H1 (cell line): Measurements from ENCODE around the gene POFUT2. TPM values are rescaled to one million over a fixed set of nuclear protein-coding genes. Genes with fewer than 3 reads are reported as not detected.

Experiments
- CTCF ChIA-PET: fragments of 300-600 bp; sonication (Branson Sonifier 250); formaldehyde crosslinking; loops from one replicate; lab custom pipeline; 2021; ENCODE audit not compliant: partially characterized antibody; lab: Charles Lee
- POLR2A ChIA-PET: fragments of 300-600 bp; sonication (Branson Sonifier 250); formaldehyde crosslinking; loops from one replicate; lab custom pipeline; 2021; ENCODE audit warnings: inconsistent platforms; ENCODE audit not compliant: partially characterized antibody; lab: Charles Lee
- DNase-seq, 2 experiments: peaks; one replicate each; pipeline versions ENCODE4 v3.0.0 to v3.0.0-alpha.2; 2010 to 2022; ENCODE audit warnings: low spot score in 2 of 2, low read depth in 1 of 2, mixed read lengths in 1 of 2
- FAIRE-seq: peaks from 2 replicates; lab custom pipeline; 2011; peaks lifted over from hg19 to GRCh38; lab: Jason Lieb, UNC
- H2AFZ ChIP-seq: 2 replicates; pipeline ENCODE4 v1.8.1; 2012; ENCODE audit warnings: low read length, inconsistent platforms
- H2AK5ac ChIP-seq: 2 replicates; pipeline ENCODE4 v1.6.1; 2013; ENCODE audit warnings: low read depth, low read length
- H2BK120ac ChIP-seq: replicated peaks from 2 replicates; pipeline ENCODE3; 2013; ENCODE audit warnings: low read depth, low read length, inconsistent platforms
- H2BK12ac ChIP-seq: 2 replicates; pipeline ENCODE4 v1.6.1; 2013; ENCODE audit warnings: low read depth, low read length
- H2BK15ac ChIP-seq: 2 replicates; pipeline ENCODE4 v1.6.1; 2013; ENCODE audit warnings: low read length
- H2BK20ac ChIP-seq: 2 replicates; pipeline ENCODE4 v1.6.1; 2013; ENCODE audit warnings: low read length
- H2BK5ac ChIP-seq: 2 replicates; pipeline ENCODE4 v1.6.1; 2013; ENCODE audit warnings: low read depth, low read length
- H3K14ac ChIP-seq: 2 replicates; pipeline ENCODE4 v1.6.1; 2013; ENCODE audit warnings: inconsistent platforms; ENCODE audit not compliant: insufficient read length
- H3K18ac ChIP-seq: 2 replicates; pipeline ENCODE4 v1.6.1; 2013; ENCODE audit warnings: low read length; ENCODE audit errors: extremely low read depth
- H3K23ac ChIP-seq: 2 replicates; pipeline ENCODE4 v1.6.1; 2013; ENCODE audit warnings: inconsistent platforms; ENCODE audit not compliant: insufficient read length
- H3K23me2 ChIP-seq: 2 replicates; pipeline ENCODE4 v1.6.1; 2013; ENCODE audit warnings: low read depth, low read length
- H3K27ac ChIP-seq: 2 replicates; pipeline ENCODE4 v1.6.1; 2011; ENCODE audit warnings: low read depth, low read length, inconsistent platforms
- H3K27me3 ChIP-seq, 4 experiments: replicated peaks in 1 of 4; 1 replicate in 1 of 4; 2 replicates in 3 of 4; pipeline versions ENCODE4 v1.6.1 to v1.8.1; 2011 to 2013; ENCODE audit warnings: low read length in 3 of 4, mild to moderate bottlenecking in 3 of 4, inconsistent platforms in 2 of 4, mixed read lengths in 2 of 4, moderate library complexity in 1 of 4; ENCODE audit not compliant: control insufficient read depth in 3 of 4, insufficient read depth in 3 of 4; ENCODE audit errors: extremely low read depth in 1 of 4
- H3K36me3 ChIP-seq, 4 experiments: 2 replicates each; pipeline versions ENCODE4 v1.6.1 to v1.8.1; 2011 to 2013; ENCODE audit warnings: mild to moderate bottlenecking in 4 of 4, low read length in 3 of 4, moderate library complexity in 2 of 4, control low read depth in 1 of 4, inconsistent platforms in 1 of 4; ENCODE audit not compliant: insufficient read depth in 4 of 4, control insufficient read depth in 2 of 4
- H3K4ac ChIP-seq: replicated peaks from 2 replicates; pipeline ENCODE3; 2013; ENCODE audit warnings: low read length, low read depth, mixed read lengths, inconsistent platforms; ENCODE audit not compliant: insufficient read length
- H3K4me1 ChIP-seq, 4 experiments: replicated peaks in 1 of 4; 1 replicate in 1 of 4; 2 replicates in 3 of 4; pipeline versions ENCODE4 v1.6.1 to v1.8.1; 2011 to 2013; ENCODE audit warnings: low read length in 3 of 4, inconsistent platforms in 2 of 4, mixed read lengths in 1 of 4; ENCODE audit not compliant: insufficient read depth in 4 of 4, control insufficient read depth in 3 of 4
- H3K4me2 ChIP-seq, 2 experiments: 2 replicates each; pipeline versions ENCODE4 v1.6.1 to v1.8.1; 2011 to 2013; ENCODE audit warnings: low read depth in 2 of 2, low read length in 2 of 2, control low read depth in 1 of 2, inconsistent platforms in 1 of 2, mild to moderate bottlenecking in 1 of 2; ENCODE audit not compliant: insufficient read depth in 1 of 2
- H3K4me3 ChIP-seq, 4 experiments: fragments of 200-600, 300-600 bp in 1 of 4; sonication (generic), shearing (Covaris generic), sonication (Bioruptor Twin) in 1 of 4; 2 replicates each; pipeline versions ENCODE4 v1.5.1 to v1.8.1; 2011 to 2016; ENCODE audit warnings: low read length in 4 of 4, low read depth in 3 of 4, control low read depth in 2 of 4, inconsistent platforms in 2 of 4, mild to moderate bottlenecking in 2 of 4, mixed read lengths in 1 of 4, moderate library complexity in 1 of 4; ENCODE audit not compliant: insufficient read depth in 2 of 4; ENCODE audit errors: extremely low read depth in 1 of 4
- H3K56ac ChIP-seq: replicated peaks from 2 replicates; pipeline ENCODE3; 2013; ENCODE audit warnings: low read depth, mild to moderate bottlenecking, mixed read lengths, low read length, inconsistent platforms; ENCODE audit not compliant: insufficient read length
- H3K79me1 ChIP-seq: 2 replicates; pipeline ENCODE4 v1.6.1; 2013; ENCODE audit warnings: low read depth, low read length, control low read depth
- H3K79me2 ChIP-seq, 2 experiments: 2 replicates each; pipeline versions ENCODE4 v1.6.1 to v1.8.1; 2012 to 2013; ENCODE audit warnings: low read length in 2 of 2, mild to moderate bottlenecking in 2 of 2, inconsistent platforms in 1 of 2; ENCODE audit not compliant: insufficient read depth in 2 of 2, control insufficient read depth in 1 of 2
- H3K9ac ChIP-seq, 4 experiments: replicated peaks in 1 of 4; 1 replicate in 1 of 4; 2 replicates in 3 of 4; pipeline versions ENCODE4 v1.6.1 to v1.8.1; 2011 to 2013; ENCODE audit warnings: low read depth in 3 of 4, low read length in 3 of 4, control low read depth in 2 of 4, mild to moderate bottlenecking in 2 of 4, moderate library complexity in 2 of 4, inconsistent platforms in 1 of 4; ENCODE audit errors: extremely low read depth in 1 of 4
- H3K9me3 ChIP-seq, 2 experiments: 2 replicates each; pipeline versions ENCODE4 v1.6.1 to v1.8.1; 2012 to 2013; ENCODE audit warnings: mild to moderate bottlenecking in 2 of 2, moderate library complexity in 2 of 2, control low read depth in 1 of 2, inconsistent platforms in 1 of 2, low read depth in 1 of 2, low read length in 1 of 2, mixed read lengths in 1 of 2; ENCODE audit not compliant: insufficient read depth in 2 of 2
- H4K20me1 ChIP-seq, 2 experiments: replicated peaks in 1 of 2; 2 replicates each; pipeline versions ENCODE3 to v1.8.1; 2011 to 2013; ENCODE audit warnings: inconsistent platforms in 2 of 2, low read length in 2 of 2, mild to moderate bottlenecking in 1 of 2; ENCODE audit not compliant: insufficient read depth in 2 of 2, control insufficient read depth in 1 of 2
- H4K5ac ChIP-seq: 2 replicates; pipeline ENCODE4 v1.6.1; 2013; ENCODE audit warnings: low read length, low read depth, mixed read lengths, inconsistent platforms; ENCODE audit not compliant: insufficient read length
- H4K8ac ChIP-seq: 2 replicates; pipeline ENCODE4 v1.8.0; 2013; ENCODE audit warnings: mild to moderate bottlenecking, moderate library complexity, low read length, inconsistent platforms; ENCODE audit not compliant: insufficient read depth; ENCODE audit errors: extremely low read depth
- H4K91ac ChIP-seq: replicated peaks from 2 replicates; pipeline ENCODE3; 2013; ENCODE audit warnings: low read length, mixed read lengths, inconsistent platforms; ENCODE audit not compliant: insufficient read length
- BCL11A ChIP-seq, 2 experiments: IDR thresholded peaks; one replicate each; pipeline ENCODE4 v1.6.1; 2011; ENCODE audit warnings: low read depth in 2 of 2, low read length in 2 of 2, mild to moderate bottlenecking in 2 of 2
- WGBS, 2 experiments: shearing (Covaris generic) in 1 of 2; methylation state at CpG; one replicate each; pipeline versions ENCODE4 v1.1.6 to v1.1.7; 2013 to 2015; ENCODE audit warnings: low lambda C conversion rate in 2 of 2, mixed read lengths in 2 of 2, inconsistent platforms in 1 of 2, low coverage in 1 of 2, missing lambda C conversion rate in 1 of 2; ENCODE audit not compliant: insufficient replicate concordance in 2 of 2, insufficient coverage in 1 of 2, insufficient read length in 1 of 2; ENCODE audit errors: extremely low coverage in 1 of 2, missing lambda C conversion rate in 1 of 2; 5-methylcytosine and 5-hydroxymethylcytosine counted together
- polyA plus RNA-seq, 7 experiments: library from polyadenylated mRNA; depleted of rRNA in 3 of 7; stranded (reverse) in 5 of 7; unstranded in 2 of 7; fragments of >200 nt in 5 of 7; fragments of 200-250 nt in 2 of 7; gene quantifications; 1 replicate in 5 of 7; 2 replicates in 1 of 7; 4 replicates in 1 of 7; pipeline versions ENCODE4 v1.2.1 to v1.2.3, GENCODE V29; 2011 to 2013; ENCODE audit warnings: missing spikeins in 2 of 7, mixed read lengths in 2 of 7
- total RNA-seq: library from RNA; stranded (reverse); fragmentation: NEBNext Ultra II Directional; extraction: Animal tissue kit (Norgen Biotek cat#: 25700); gene quantifications from 2 replicates; pipeline ENCODE4 v1.2.1, GENCODE V29; 2021

Gene POFUT2
- total and polyA plus RNA-seq, 2 of the 8 experiments (the other 6 are each of a cell fraction or from before 2014, with no cell fraction given) = 13.7 to 32.1 TPM

DNA sequence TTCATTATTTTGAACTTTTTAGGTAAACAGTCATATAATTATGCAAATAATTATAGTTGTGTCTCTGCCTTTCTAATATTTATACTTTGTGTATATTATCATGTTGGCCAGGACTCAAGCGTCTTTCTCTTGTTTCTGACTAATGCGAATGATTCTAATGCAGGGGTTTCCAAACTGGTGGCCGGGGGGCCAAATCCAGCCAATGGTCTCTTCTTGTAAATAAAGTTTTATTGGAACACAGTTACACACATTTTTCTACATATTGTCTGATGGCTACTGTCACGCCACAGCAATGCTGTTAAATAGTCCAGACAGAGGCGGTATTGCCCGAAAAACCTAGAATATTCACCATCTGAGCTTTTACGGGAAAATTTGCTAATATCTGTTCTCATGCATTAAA is 8.9 kb upstream of the POFUT2 start:
- H3K4me3 ChIP-seq = no peak overlapping the region
- no peaks in the 10 kb centered on the region for H4K20me1 ChIP-seq
- 0 out of 4 replicates have a peak, but pooled peaks cover 0 to 5% of the 10 kb centered on the region in 2 experiments for H3K79me2 ChIP-seq
- no peak overlapping the region for H2BK15ac ChIP-seq
- H3K4me1 ChIP-seq = peaks cover 0 to 20% (median 11%) of the 10 kb centered on the region in 4 experiments; a peak in 5 of 7 replicates
- TF ChIP-seq BCL11A (IDR thresholded peaks at IDR 0.05; ENCODE audit: low read depth in 2 of 2, low read length in 2 of 2) = no peak
- H2AK5ac ChIP-seq = no peak overlapping the region
- no peak overlapping the region for H2BK20ac ChIP-seq
- no peak overlapping the region for H2BK120ac ChIP-seq
- H3K27me3 ChIP-seq = no peaks in the 10 kb centered on the region
- WGBS, 2 experiments = 90% methylated on average over 7 of the region's 7 CpGs; no CpG with 5 or more reads in 1 of the 2 experiments
- no peaks in the 10 kb centered on the region; the same call in 1 of the 2 replicates for H3K79me1 ChIP-seq
- FAIRE-seq (no peak), DNase-seq (no peak)
- H3K4me2 ChIP-seq = no peak overlapping the region
- H3K36me3 ChIP-seq = no peaks in the 10 kb centered on the region
- H4K91ac ChIP-seq = no peak overlapping the region
- no peak overlapping the region for H3K27ac ChIP-seq
- H2AFZ ChIP-seq = no peak overlapping the region
- no peak overlapping the region for H3K23ac ChIP-seq
- CTCF ChIA-PET = interaction anchor here (1.5 kb wide), 1 partner anchor 143 kb away, joined by 3 read pairs; no protein-coding TSS in a partner anchor
- H3K9me3 ChIP-seq = no peaks in the 10 kb centered on the region
- H4K5ac ChIP-seq = no peak overlapping the region
- H3K4ac ChIP-seq = no peak overlapping the region
- H2BK12ac ChIP-seq = no peak overlapping the region
- H3K18ac ChIP-seq = no peak overlapping the region
- no peak overlapping the region for H3K14ac ChIP-seq
- H3K56ac ChIP-seq = no peak overlapping the region
- no peak overlapping the region for H4K8ac ChIP-seq
- POLR2A ChIA-PET = no interaction called here
- no peak overlapping the region for H2BK5ac ChIP-seq
- H3K9ac ChIP-seq = no peak overlapping the region
- H3K23me2 ChIP-seq = no peaks in the 10 kb centered on the region; the same call in 1 of the 2 replicates
